GM21529 (cell line): ENCODE measurements around the gene DHRSX.
"Not testable (repeated sequence)": the region's sequence is repeated elsewhere in the genome, so short reads cannot be mapped to it uniquely, and the experiment has no call there.

Source experiments
- ATAC-seq: cut with Tn5 transposase; IDR thresholded peaks from one replicate; pipeline ENCODE4 v1.9.1; 2021; ENCODE audit not compliant: unreplicated experiment

DHRSX gene

GRCh38 chrX:2240761-2241160 is 260.0 kb downstream of the DHRSX start:
- ATAC-seq, result not testable (repeated sequence)

GRCh38 chrX:2237976-2238375 is 262.8 kb downstream of the DHRSX start:
- no peak for ATAC-seq

GRCh38 chrX:2231570-2232192 is 269.1 kb downstream of the DHRSX start:
- no peak for ATAC-seq

- ATAC-seq, result no peak
Measured at GRCh38 chrX:2230457-2230856, 270.3 kb downstream of the DHRSX start.

- ATAC-seq, result no peak
Measured at GRCh38 chrX:2228536-2228935, 272.2 kb downstream of the DHRSX start.

- ATAC-seq, result no peak
Measured at GRCh38 chrX:2226906-2227656, 273.7 kb downstream of the DHRSX start.

GRCh38 chrX:2226182-2226581 is 274.6 kb downstream of the DHRSX start:
- no peak for ATAC-seq

- ATAC-seq, result no peak
Measured at GRCh38 chrX:2224597-2225235, 276.1 kb downstream of the DHRSX start.

GRCh38 chrX:2224161-2224560 is 276.6 kb downstream of the DHRSX start:
- no peak for ATAC-seq

- ATAC-seq, result no peak
Measured at GRCh38 chrX:2220829-2221567, 279.8 kb downstream of the DHRSX start.

GRCh38 chrX:2220296-2220695 is 280.5 kb downstream of the DHRSX start:
- ATAC-seq, result no peak

GRCh38 chrX:2214138-2214823 is 286.5 kb downstream of the DHRSX start:
- not testable (repeated sequence) for ATAC-seq

GRCh38 chrX:2211667-2212066 is 289.1 kb downstream of the DHRSX start:
- ATAC-seq, result not testable (repeated sequence)

GRCh38 chrX:2193273-2193592 is 307.5 kb downstream of the DHRSX start:
- ATAC-seq, result no peak

- ATAC-seq, result no peak
Measured at GRCh38 chrX:2192584-2193272, 308.0 kb downstream of the DHRSX start.

GRCh38 chrX:2188840-2189239 is 311.9 kb downstream of the DHRSX start:
- no peak for ATAC-seq

- no peak for ATAC-seq
Measured at GRCh38 chrX:2188330-2188792, 312.4 kb downstream of the DHRSX start.

- no peak for ATAC-seq
Measured at GRCh38 chrX:2187352-2188115, 313.2 kb downstream of the DHRSX start.

- no peak for ATAC-seq
Measured at GRCh38 chrX:2185341-2186082, 315.3 kb downstream of the DHRSX start.
